PFSK-1 (cell line): Measurements from ENCODE around the gene RER1.

Source experiments
- FOXP2 ChIP-seq: optimal IDR thresholded peaks from 2 replicates; pipeline ENCODE3; 2011; ENCODE audit warnings: borderline replicate concordance, control low read depth, inconsistent platforms; ENCODE audit not compliant: insufficient read depth; ENCODE audit errors: extremely low read length, extremely low read depth
- POLR2AphosphoS5 ChIP-seq: IDR thresholded peaks from 2 replicates; pipeline ENCODE4 v1.6.1; 2012; ENCODE audit warnings: low read depth, mild to moderate bottlenecking, control low read depth, low read length, moderate library complexity
- SIN3A ChIP-seq: IDR thresholded peaks from 2 replicates; pipeline ENCODE4 v1.6.1; 2012; ENCODE audit warnings: mild to moderate bottlenecking, low read length, moderate library complexity, borderline replicate concordance; ENCODE audit not compliant: insufficient read depth
- TAF1 ChIP-seq: IDR thresholded peaks from 2 replicates; pipeline ENCODE4 v1.6.1; 2012; ENCODE audit warnings: low read length, control low read depth, borderline replicate concordance; ENCODE audit not compliant: insufficient read depth
- TF ChIP-seq, protein P1 (sequence below), 2 experiments: IDR thresholded peaks; 2 replicates each; pipeline versions ENCODE4 v1.6.1 to v1.8.0; 2011 to 2012; ENCODE audit warnings: low read depth in 2 of 2, low read length in 2 of 2, control low read depth in 1 of 2, inconsistent platforms in 1 of 2, mild to moderate bottlenecking in 1 of 2, moderate library complexity in 1 of 2; ENCODE audit not compliant: insufficient read depth in 1 of 2

RER1 gene

DNA sequence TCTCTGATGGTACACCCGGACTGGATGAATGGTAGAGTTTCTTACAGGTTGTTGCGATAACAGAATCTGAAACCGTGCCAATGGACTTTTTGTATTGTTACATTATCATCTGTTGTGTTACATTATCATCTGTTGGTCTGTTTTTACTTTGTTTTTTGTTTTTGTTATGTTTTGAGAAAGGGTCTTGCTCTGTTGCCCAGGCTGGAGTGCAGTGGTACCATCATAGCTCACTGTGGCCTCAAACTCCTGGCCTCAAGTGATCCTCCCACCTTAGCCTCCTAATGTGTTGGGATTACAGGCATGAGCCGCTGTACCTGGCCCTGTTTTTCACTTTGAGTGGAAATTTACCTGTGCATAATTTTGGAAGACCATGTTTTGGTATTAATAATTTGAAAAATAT is 30.9 kb downstream of the RER1 start:
- TF ChIP-seq POLR2AphosphoS5 (no peak), SIN3A (no peak), FOXP2 (no peak), TAF1 (no peak)
- TF ChIP-seq, protein P1, sequence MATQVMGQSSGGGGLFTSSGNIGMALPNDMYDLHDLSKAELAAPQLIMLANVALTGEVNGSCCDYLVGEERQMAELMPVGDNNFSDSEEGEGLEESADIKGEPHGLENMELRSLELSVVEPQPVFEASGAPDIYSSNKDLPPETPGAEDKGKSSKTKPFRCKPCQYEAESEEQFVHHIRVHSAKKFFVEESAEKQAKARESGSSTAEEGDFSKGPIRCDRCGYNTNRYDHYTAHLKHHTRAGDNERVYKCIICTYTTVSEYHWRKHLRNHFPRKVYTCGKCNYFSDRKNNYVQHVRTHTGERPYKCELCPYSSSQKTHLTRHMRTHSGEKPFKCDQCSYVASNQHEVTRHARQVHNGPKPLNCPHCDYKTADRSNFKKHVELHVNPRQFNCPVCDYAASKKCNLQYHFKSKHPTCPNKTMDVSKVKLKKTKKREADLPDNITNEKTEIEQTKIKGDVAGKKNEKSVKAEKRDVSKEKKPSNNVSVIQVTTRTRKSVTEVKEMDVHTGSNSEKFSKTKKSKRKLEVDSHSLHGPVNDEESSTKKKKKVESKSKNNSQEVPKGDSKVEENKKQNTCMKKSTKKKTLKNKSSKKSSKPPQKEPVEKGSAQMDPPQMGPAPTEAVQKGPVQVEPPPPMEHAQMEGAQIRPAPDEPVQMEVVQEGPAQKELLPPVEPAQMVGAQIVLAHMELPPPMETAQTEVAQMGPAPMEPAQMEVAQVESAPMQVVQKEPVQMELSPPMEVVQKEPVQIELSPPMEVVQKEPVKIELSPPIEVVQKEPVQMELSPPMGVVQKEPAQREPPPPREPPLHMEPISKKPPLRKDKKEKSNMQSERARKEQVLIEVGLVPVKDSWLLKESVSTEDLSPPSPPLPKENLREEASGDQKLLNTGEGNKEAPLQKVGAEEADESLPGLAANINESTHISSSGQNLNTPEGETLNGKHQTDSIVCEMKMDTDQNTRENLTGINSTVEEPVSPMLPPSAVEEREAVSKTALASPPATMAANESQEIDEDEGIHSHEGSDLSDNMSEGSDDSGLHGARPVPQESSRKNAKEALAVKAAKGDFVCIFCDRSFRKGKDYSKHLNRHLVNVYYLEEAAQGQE (IDR thresholded peaks at IDR 0.05; ENCODE audit: insufficient read depth in 1 of 2, low read depth in 2 of 2, low read length in 2 of 2): no peak

- TF ChIP-seq POLR2AphosphoS5 (no peak), SIN3A (no peak), TAF1 (no peak), FOXP2 (no peak)
- TF ChIP-seq, protein P1 (IDR thresholded peaks at IDR 0.05; ENCODE audit: insufficient read depth in 1 of 2, low read depth in 2 of 2, low read length in 2 of 2): no peak
Observed at GRCh38 chr1:2425892-2426291, 34.3 kb downstream of the RER1 start.

GRCh38 chr1:2426540-2426939 is 34.9 kb downstream of the RER1 start:
- TF ChIP-seq SIN3A (no peak), POLR2AphosphoS5 (no peak), TAF1 (no peak), FOXP2 (no peak)
- TF ChIP-seq, protein P1 (IDR thresholded peaks at IDR 0.05; ENCODE audit: insufficient read depth in 1 of 2, low read depth in 2 of 2, low read length in 2 of 2): no peak

DNA sequence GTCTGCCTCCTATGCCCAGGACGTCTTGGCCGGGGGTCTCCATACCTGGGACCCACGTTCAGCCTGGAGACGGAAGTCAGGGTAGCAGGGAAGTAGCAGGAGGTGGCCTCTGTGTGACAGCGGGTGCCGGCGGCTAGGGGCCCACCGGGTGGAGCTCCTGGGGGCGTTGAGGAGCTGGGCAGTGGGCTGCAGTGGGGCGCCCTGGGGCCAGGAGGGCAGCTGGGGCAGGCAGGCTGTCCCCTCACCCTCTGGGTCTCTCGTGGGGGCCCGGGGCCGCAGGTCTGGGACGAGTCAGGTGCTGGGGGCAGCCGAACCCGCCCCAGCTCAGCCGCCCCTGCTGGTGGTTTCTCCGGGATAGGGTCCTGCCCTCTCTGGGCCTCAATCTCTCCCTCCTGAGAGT is 35.4 kb downstream of the RER1 start:
- TF ChIP-seq SIN3A (no peak), POLR2AphosphoS5 (no peak), TAF1 (no peak), FOXP2 (no peak)
- TF ChIP-seq, protein P1 (IDR thresholded peaks at IDR 0.05; ENCODE audit: insufficient read depth in 1 of 2, low read depth in 2 of 2, low read length in 2 of 2): no peak

DNA sequence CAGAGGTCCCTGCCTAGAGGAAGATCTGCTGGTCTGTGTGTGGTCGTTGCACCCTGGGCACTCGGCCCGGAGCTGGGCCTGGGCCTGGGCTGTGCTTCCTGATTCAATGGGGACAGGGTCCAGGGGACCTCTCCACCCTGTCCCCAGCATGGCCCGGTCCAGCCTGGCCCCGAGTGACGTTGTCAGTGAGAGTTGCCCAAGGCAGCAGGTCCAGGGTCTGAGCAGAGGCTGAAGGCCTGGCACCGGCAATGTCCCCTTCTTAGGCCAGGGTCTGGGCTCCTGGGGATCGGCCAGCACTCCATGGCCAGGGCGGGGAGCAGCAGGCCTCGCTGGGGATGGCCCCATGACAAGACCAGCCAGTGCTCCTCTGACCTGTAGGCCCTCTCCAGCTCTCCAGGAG is 36.3 kb downstream of the RER1 start:
- TF ChIP-seq SIN3A (no peak), POLR2AphosphoS5 (no peak), FOXP2 (no peak), TAF1 (no peak)
- TF ChIP-seq, protein P1 (IDR thresholded peaks at IDR 0.05; ENCODE audit: insufficient read depth in 1 of 2, low read depth in 2 of 2, low read length in 2 of 2): no peak
